ENCODE measurements around the gene ZC3H18. TPM values are rescaled to one million over a fixed set of nuclear protein-coding genes. Genes with fewer than 3 reads are reported as not detected.

ZC3H18 gene
- total RNA-seq, 1 experiment from 2014 or later, result 57.8 TPM

DNA sequence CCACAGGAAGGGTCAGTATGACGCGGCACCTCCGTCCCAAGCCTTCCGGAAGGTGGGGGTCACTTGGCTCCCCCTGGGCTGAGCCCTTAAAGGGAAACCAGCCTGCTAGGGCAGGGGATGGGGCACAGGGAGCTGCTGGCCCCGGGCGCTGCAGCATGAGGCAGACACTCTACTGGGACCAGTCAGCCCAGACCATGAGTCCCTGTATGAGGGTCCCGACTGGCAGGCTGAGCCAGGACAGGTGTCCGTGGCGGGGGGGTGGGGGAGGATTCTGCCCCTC, 43.4 kb upstream of the ZC3H18 start (continued):
- TF ChIP-seq POLR2AphosphoS5 (IDR thresholded peaks at IDR 0.05; ENCODE audit: low read depth, low read length) (no peak), SRF (IDR thresholded peaks at IDR 0.05; ENCODE audit: low read depth) (no peak), JUND (IDR thresholded peaks at IDR 0.05) (no peak), CBX3 (IDR thresholded peaks at IDR 0.05; ENCODE audit: low read depth) (no peak)
- TF ChIP-seq, protein P1, sequence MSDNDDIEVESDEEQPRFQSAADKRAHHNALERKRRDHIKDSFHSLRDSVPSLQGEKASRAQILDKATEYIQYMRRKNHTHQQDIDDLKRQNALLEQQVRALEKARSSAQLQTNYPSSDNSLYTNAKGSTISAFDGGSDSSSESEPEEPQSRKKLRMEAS (IDR thresholded peaks at IDR 0.05), result no peak
- TF ChIP-seq, protein P2, sequence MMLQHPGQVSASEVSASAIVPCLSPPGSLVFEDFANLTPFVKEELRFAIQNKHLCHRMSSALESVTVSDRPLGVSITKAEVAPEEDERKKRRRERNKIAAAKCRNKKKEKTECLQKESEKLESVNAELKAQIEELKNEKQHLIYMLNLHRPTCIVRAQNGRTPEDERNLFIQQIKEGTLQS (IDR thresholded peaks at IDR 0.05), result no peak

DNA sequence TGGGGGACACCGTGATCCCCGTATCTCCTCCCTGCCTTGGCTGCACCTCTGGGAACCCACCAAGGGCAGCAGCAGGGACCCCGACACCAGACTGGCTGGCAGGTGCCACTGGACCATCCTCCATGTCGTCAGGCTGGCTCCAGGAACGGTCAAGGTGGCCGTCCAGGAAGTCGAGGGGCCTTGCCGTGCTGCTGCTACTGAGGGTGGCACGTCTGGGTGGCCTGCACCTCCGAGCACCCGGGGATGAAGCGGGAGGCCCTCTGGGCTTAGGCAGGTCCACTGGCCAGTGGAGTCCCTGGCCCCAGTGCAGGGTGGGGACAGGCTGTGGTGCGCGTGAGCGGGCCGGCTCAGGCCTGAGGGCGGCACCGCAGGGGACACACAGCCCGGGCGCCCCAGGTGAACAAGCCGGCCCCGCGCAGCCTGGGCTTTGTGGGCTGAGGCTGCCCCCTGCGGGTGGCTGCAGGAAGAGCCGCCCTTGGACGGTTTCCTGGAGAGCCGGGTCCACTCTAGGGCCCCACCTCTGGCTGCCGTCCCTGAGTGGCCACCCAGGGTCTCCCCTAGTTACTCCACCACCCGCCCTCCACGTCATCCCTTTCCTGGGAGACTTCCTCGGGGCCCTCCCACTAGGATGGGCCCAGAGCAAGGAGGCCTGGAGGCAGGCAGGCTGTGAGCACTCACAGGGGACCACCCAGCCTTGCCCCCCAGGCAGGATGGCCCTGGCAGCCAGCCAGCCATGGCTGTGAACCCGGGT, 42.8 kb upstream of the ZC3H18 start:
- Histone ChIP-seq H3K27me3 (ENCODE audit: insufficient read depth, low read length) (no peaks in the 10 kb centered on the region), H2AFZ (ENCODE audit: low read depth, low read length, poor library complexity, severe bottlenecking) (no peak overlapping the region), H4K20me1 (ENCODE audit: insufficient read depth) (no peaks in the 10 kb centered on the region), H3K36me3 (ENCODE audit: control insufficient read depth in 1 of 2, insufficient read depth in 2 of 2, low read length in 2 of 2) (0 out of 4 replicates have a peak, but pooled peaks cover 0 to 2% of the 10 kb centered on the region in 2 experiments), H3K4me3 (replicated peaks in 1 of 2; ENCODE audit: low read depth in 1 of 2, low read length in 2 of 2) (no peak overlapping the region), H3K27ac (ENCODE audit: low read depth, low read length) (peak overlapping the region; percentile 34; the same call in 1 of the 2 replicates), H3K9me2 (ENCODE audit: insufficient read depth) (no peaks in the 10 kb centered on the region), H3K9me3 (ENCODE audit: control insufficient read depth in 1 of 2, insufficient read depth in 1 of 2, low read depth in 1 of 2, low read length in 2 of 2) (no peaks in the 10 kb centered on the region), H3K4me2 (ENCODE audit: low read length) (0 out of 2 replicates have a peak overlapping the region, but pooled peaks have one; percentile 2), H3K4me1 (ENCODE audit: control insufficient read depth in 1 of 2, insufficient read depth in 2 of 2, low read length in 2 of 2) (peaks cover 0 to 10% of the 10 kb centered on the region in 2 experiments; a peak in 3 of 4 replicates), H3K9ac (ENCODE audit: low read length) (no peak overlapping the region), H3K79me2 (ENCODE audit: insufficient read depth, low read length) (no peaks in the 10 kb centered on the region)
- POLR2A ChIA-PET, result no interaction called here
- intact Hi-C loops (cut with micrococcal nuclease), result loop anchor here (1.0 to 5.0 kb wide), 2 partner anchors 70 to 84 kb away; no protein-coding TSS in a partner anchor
- DNase-seq (ENCODE audit: low read depth, low spot score), result peak; percentile 34
- BruUV-seq (replicated peaks), result no TSS peak
- RAD21 ChIA-PET (ENCODE audit: low non-redundant PET in 1 of 2, low total read pairs in 2 of 2, uncharacterized antibody in 2 of 2, unreplicated experiment in 2 of 2), result interaction anchor here in 1 of 2 experiments (0.7 kb wide), 1 partner anchor 386 kb away, joined by 3 read pairs; no protein-coding TSS in a partner anchor
- peak; percentile 87 for ATAC-seq
- CTCF ChIA-PET, result no interaction called here
- TF ChIP-seq, protein P3, sequence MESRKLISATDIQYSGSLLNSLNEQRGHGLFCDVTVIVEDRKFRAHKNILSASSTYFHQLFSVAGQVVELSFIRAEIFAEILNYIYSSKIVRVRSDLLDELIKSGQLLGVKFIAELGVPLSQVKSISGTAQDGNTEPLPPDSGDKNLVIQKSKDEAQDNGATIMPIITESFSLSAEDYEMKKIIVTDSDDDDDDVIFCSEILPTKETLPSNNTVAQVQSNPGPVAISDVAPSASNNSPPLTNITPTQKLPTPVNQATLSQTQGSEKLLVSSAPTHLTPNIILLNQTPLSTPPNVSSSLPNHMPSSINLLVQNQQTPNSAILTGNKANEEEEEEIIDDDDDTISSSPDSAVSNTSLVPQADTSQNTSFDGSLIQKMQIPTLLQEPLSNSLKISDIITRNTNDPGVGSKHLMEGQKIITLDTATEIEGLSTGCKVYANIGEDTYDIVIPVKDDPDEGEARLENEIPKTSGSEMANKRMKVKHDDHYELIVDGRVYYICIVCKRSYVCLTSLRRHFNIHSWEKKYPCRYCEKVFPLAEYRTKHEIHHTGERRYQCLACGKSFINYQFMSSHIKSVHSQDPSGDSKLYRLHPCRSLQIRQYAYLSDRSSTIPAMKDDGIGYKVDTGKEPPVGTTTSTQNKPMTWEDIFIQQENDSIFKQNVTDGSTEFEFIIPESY (IDR thresholded peaks at IDR 0.05; ENCODE audit: extremely low read depth, insufficient replicate concordance, low read length), result no peak
- no peak for TF ChIP-seq JUND (IDR thresholded peaks at IDR 0.05)
- TF ChIP-seq YY1 (IDR thresholded peaks at IDR 0.05; ENCODE audit: extremely low read depth, insufficient replicate concordance, low read depth, low read length), result peak; percentile 14
- TF ChIP-seq POLR2A (IDR thresholded peaks at IDR 0.05; ENCODE audit: borderline replicate concordance, extremely low read depth, insufficient read depth, insufficient read length), result no peak
- TF ChIP-seq, protein P4, sequence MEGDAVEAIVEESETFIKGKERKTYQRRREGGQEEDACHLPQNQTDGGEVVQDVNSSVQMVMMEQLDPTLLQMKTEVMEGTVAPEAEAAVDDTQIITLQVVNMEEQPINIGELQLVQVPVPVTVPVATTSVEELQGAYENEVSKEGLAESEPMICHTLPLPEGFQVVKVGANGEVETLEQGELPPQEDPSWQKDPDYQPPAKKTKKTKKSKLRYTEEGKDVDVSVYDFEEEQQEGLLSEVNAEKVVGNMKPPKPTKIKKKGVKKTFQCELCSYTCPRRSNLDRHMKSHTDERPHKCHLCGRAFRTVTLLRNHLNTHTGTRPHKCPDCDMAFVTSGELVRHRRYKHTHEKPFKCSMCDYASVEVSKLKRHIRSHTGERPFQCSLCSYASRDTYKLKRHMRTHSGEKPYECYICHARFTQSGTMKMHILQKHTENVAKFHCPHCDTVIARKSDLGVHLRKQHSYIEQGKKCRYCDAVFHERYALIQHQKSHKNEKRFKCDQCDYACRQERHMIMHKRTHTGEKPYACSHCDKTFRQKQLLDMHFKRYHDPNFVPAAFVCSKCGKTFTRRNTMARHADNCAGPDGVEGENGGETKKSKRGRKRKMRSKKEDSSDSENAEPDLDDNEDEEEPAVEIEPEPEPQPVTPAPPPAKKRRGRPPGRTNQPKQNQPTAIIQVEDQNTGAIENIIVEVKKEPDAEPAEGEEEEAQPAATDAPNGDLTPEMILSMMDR (IDR thresholded peaks at IDR 0.05 in 2 of 3, conservative IDR thresholded peaks at IDR 0.05 in 1 of 3; ENCODE audit: borderline replicate concordance in 1 of 3, insufficient read depth in 1 of 3, low read depth in 2 of 3, low read length in 2 of 3), result peak in 2 of 3 experiments; percentile 92 to 97; a peak in 4 of 6 replicates
